RWPE1 (cell line): ENCODE data around the gene PATL2.
"Not testable (repeated sequence)": the region's sequence is repeated elsewhere in the genome, so short reads cannot be mapped to it uniquely, and the experiment has no call there.

ENCODE experiments used
- CTCF ChIA-PET: fragments of 350-600 bp; sonication (Branson Sonifier 250); formaldehyde crosslinking; extraction: SDS; loops from one replicate; lab custom pipeline; 2021; lab: Yijun Ruan, JAX
- POLR2A ChIA-PET: fragments of 400-600 bp; formaldehyde crosslinking; extraction: SDS; loops from one replicate; lab custom pipeline; 2020; ENCODE audit warnings: antibody characterized with exemption; ENCODE audit not compliant: low non-redundant PET; lab: Yijun Ruan, JAX
- DNase-seq: peaks from one replicate; pipeline ENCODE4 v3.0.0; 2012; ENCODE audit warnings: low spot score
- H3K27ac ChIP-seq: fragments of 450-650 bp; 2 replicates; pipeline ENCODE4 v1.5.1; 2017
- CTCF ChIP-seq: fragments of 450-650 bp; conservative IDR thresholded peaks from 2 replicates; pipeline ENCODE4 v1.5.1; 2017; ENCODE audit warnings: low read depth, mild to moderate bottlenecking

Gene PATL2

GRCh38 chr15:44726568-44727484 lies 15.7 kb upstream of the PATL2 start:
- peak overlapping the region; percentile 76 for H3K27ac ChIP-seq
- DNase-seq: peak; percentile 79
- POLR2A ChIA-PET: interaction anchor here (0.6 to 1.6 kb wide), 4 partner anchors 14 to 63 kb away, joined by 3 to 5 read pairs (median 4); partner anchors contain the start of gene SPG11
- no peak for TF ChIP-seq CTCF
- CTCF ChIA-PET: no interaction called here

DNA sequence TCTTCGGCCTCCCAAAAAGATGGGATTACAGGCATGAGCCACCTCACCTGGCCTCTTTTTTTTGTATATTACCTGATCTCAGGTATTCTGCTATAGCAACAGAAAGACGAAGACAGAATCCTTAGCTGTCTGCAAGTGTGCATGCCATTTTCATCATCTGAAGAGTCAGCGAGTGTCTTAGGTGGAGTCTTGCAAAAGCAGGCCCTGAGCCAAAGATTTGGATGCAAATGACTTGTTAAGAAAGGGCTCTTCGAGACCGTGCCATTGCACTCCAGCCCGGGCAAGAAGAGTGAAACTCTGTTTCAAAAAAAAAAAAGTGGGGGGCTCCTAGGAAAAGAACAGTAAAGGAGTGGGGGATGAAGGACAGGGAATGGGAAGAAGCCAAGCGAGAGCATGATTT lies 15.0 kb upstream of the PATL2 start:
- no peak for TF ChIP-seq CTCF
- H3K27ac ChIP-seq: peak overlapping the region; percentile 76
- CTCF ChIA-PET: no interaction called here
- DNase-seq: no peak
- POLR2A ChIA-PET: interaction anchor here (0.7 to 1.6 kb wide), 2 partner anchors 14 to 60 kb away, joined by 3 to 5 read pairs; no protein-coding TSS in a partner anchor

DNA sequence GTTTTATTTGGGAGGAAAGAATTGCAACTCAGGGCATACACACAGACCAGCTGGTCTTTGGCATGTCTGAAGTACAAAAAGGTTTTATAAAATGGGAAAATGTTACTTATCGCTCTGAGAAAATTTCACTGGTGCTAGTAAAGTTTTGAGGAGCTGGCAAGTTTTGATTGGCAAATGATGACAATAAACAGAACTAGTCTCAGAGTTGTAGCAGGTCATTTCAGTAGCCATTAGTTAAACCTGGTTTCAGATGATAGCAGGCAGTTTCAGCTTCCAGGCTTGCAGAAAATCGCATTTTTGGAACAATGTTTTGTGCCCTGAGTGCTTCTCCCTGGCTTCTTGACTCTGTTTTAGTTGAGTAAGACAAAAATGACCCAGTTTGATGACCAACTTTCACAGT lies 10.9 kb upstream of the PATL2 start:
- ChIA-PET POLR2A (no interaction called here), CTCF (no interaction called here)
- no peak overlapping the region for H3K27ac ChIP-seq

DNA sequence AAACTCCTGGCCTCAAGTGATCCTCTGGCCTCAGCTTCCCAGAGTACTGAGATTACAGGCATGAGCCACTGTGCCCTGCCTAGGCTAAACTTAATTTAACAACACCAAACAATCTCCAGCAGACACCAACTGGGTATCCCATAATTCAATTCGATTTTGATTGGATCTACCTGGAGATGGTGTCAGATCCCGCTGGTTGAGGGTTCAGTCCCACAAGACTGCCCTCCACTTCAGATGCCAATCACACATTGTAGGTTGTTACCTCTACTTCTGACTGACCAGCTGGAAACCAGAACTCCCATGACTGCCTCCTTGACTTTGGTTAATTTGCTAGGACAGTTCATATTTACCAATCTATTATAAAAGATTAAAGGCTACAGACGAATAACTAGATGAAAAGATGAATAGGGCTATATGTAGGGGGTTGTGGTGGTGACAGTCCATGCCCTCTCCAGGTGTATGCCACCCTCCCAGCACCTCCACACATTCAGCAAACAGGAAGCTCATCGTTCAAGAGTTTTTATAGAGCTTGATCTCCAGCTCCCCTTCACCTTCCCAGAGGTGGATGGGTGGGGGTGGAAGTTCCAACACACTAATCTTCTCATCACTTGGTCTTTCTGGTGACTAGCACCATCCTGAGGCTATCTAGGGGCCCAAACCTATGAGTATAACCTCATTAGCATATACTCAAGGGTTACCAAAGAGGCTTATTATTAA lies 9.5 kb upstream of the PATL2 start:
- DNase-seq: no peak
- no peak for TF ChIP-seq CTCF
- ChIA-PET CTCF (no interaction called here), POLR2A (no interaction called here)
- peak overlapping the region; percentile 36; the same call in 1 of the 2 replicates for H3K27ac ChIP-seq

More for the DNA sequence above, 10.9 kb upstream of the PATL2 start:
- TF ChIP-seq CTCF: no peak
- no peak for DNase-seq

GRCh38 chr15:44720000-44720435 lies 8.9 kb upstream of the PATL2 start:
- POLR2A ChIA-PET, CTCF ChIA-PET, DNase-seq: not testable (repeated sequence)
- H3K27ac ChIP-seq: peak overlapping the region; percentile 36

DNA sequence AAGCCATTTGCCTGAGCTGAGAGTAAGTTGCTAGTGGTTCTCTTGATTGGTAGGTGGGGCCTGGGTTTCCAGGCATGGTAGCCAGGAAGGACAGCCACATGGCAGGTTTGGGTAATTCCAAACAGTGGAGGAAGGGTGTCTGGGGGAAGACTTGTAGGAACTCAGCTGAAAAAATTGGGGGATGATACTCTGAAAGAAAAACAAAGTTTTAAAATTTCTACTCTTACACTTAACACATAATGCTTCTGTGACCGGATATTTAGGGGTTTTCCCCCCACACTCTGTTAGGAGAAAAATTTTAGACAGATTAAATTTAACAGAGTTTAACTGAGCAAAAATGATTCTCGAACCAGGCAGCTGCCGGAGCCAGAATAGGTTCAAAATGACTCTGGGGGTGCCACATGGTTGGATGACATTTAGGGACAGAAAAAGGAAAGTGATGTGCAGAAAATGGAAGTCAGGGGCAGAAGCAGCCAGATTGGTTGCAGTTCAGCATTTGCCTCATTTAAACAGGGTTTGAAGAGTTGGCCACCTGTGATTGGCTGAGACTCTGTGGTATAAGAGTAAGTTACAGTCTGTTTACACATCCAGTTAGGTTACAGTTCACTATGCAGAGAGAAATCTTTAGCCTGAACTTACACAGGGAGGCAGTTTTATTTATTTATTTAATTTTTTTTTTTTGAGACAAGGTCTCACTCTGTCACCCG lies 8.3 kb upstream of the PATL2 start:
- H3K27ac ChIP-seq: peak overlapping the region; percentile 36
- TF ChIP-seq CTCF: no peak
- POLR2A ChIA-PET: no interaction called here
- CTCF ChIA-PET: interaction anchor here (0.6 kb wide), 1 partner anchor 199 kb away, joined by 3 read pairs; no protein-coding TSS in a partner anchor
- no peak for DNase-seq
